HepG2 (cell line): ENCODE measurements around the gene GDPGP1. TPM values are rescaled to one million over a fixed set of nuclear protein-coding genes. Genes with fewer than 3 reads are reported as not detected.

Source experiments
- IKZF5 ChIP-seq: IDR thresholded peaks from 2 replicates; pipeline ENCODE4 v1.6.1; 2018; ENCODE audit warnings: missing genetic modification reagents, mild to moderate bottlenecking, missing compliant biosample characterization
- MLLT10 ChIP-seq: sonication (generic); formaldehyde crosslinking; IDR thresholded peaks from 2 replicates; pipeline ENCODE4 v1.4.0; 2020; ENCODE audit warnings: missing genetic modification reagents
- SKI ChIP-seq: fragments of 450-650 bp; IDR thresholded peaks from one replicate; pipeline ENCODE4 v1.6.1; 2018; ENCODE audit warnings: mild to moderate bottlenecking; ENCODE audit not compliant: partially characterized antibody
- WIZ ChIP-seq: sonication (generic); formaldehyde crosslinking; IDR thresholded peaks from 2 replicates; pipeline ENCODE4 v1.5.1; 2020; ENCODE audit warnings: mild to moderate bottlenecking, missing genetic modification reagents
- ZNF142 ChIP-seq: sonication (generic); formaldehyde crosslinking; IDR thresholded peaks from 2 replicates; pipeline ENCODE4 v1.4.0; 2020; ENCODE audit warnings: missing genetic modification reagents
- ZNF430 ChIP-seq: sonication (generic); formaldehyde crosslinking; IDR thresholded peaks from 2 replicates; pipeline ENCODE4 v1.9.0; 2021; ENCODE audit warnings: mild to moderate bottlenecking, missing genetic modification reagents
- ZNF468 ChIP-seq: sonication (generic); formaldehyde crosslinking; IDR thresholded peaks from 2 replicates; pipeline ENCODE4 v1.8.0; 2022; ENCODE audit warnings: mild to moderate bottlenecking, moderate library complexity, missing genetic modification reagents
- polyA plus RNA-seq, 8 experiments: library from polyadenylated mRNA; depleted of rRNA in 3 of 8; stranded (reverse) in 7 of 8; unstranded in 1 of 8; fragments of >200 nt; fragmentation: Illumina TruSeq in 4 of 8; extraction: Trizol in 4 of 8; gene quantifications; 2 replicates each; pipeline versions ENCODE4 v1.2.1 to v1.2.3, GENCODE V29; 2011 to 2016; ENCODE audit warnings: low read depth in 4 of 8, missing spikeins in 1 of 8, mixed read lengths in 1 of 8; ENCODE audit not compliant: insufficient read depth in 1 of 8
- total RNA-seq, 5 experiments: library from RNA; depleted of rRNA; stranded (reverse); fragments of >200 nt; fragmentation: Illumina TruSeq; extraction: Trizol; gene quantifications; 2 replicates each; pipeline ENCODE4 v1.2.3, GENCODE V29; 2016; ENCODE audit warnings: low read depth in 1 of 5

Gene GDPGP1
- total and polyA plus RNA-seq, 2 of the 13 experiments (the other 11 are each of a cell fraction or from before 2014, with no cell fraction given): 1.5 to 4.3 TPM

DNA sequence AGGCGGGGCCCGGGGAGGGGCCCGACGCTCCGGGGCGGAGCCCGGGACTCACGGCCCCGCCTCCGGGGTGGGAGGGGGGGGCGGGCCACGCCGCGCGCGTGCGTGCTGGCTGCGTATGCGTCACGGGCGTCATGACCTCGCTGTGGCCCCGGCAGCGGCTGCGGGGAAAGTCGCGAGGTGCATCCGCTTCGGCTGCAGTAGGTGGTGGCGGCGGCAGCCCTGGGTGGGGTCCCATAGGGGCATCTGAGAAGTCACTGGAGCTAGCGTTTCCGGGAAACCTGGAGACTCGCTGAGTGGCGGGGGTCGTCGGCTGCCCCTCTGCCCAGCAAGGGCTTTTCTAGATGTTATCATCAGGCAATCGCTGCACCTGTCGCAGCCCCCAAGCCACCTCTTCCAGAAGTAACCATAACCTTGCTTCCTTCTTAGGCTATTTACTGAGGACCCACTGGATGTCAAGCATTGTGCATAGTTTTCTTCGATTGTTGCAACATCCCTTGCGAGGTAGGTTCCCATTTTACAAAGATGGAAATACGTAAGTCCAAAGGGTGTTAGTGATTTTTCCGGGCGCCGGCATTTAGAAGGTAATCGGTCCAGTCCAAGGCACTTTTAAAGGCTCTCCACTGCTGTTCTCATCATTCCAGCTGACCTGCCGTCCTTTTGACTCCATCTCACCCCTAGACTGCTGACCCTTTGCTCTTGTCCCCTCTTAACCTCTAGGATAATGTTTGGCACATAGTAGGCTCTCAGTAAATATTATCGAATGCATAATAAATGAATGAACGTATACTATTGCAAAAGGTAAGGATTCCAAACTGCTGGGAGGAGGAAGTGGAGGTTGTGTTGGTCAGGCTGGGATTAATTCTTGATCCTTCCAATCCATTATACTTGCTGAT is at the start of gene GDPGP1 (continued):
- TF ChIP-seq IKZF5 (CRISPR knock-in tag) (no peak), MLLT10 (no peak), WIZ (CRISPR knock-in tag) (no peak), SKI (peak; percentile 28), ZNF142 (peak; percentile 10; the same call in 1 of the 2 replicates), ZNF468 (CRISPR knock-in tag) (no peak), ZNF430 (CRISPR knock-in tag) (no peak)
